Skeletal muscle tissue (tissue), 4 donors: ENCODE results near the gene LCT. TPM values are rescaled to one million over a fixed set of nuclear protein-coding genes. Genes with fewer than 3 reads are reported as not detected.

Source experiments
- H3K27ac ChIP-seq: one replicate; pipeline ENCODE4 v1.7.0; 2013; ENCODE audit warnings: mild to moderate bottlenecking, low read depth, low read length, inconsistent platforms
- H3K27me3 ChIP-seq, 3 donors: one replicate each; pipeline ENCODE4 v1.7.0; 2013; ENCODE audit warnings: low read length in 3 of 3; ENCODE audit not compliant: control insufficient read depth in 3 of 3, insufficient read depth in 3 of 3
- H3K36me3 ChIP-seq, 3 donors: one replicate each; pipeline ENCODE4 v1.7.0; 2013; ENCODE audit warnings: low read length in 3 of 3; ENCODE audit not compliant: control insufficient read depth in 3 of 3, insufficient read depth in 3 of 3
- H3K4me1 ChIP-seq, 3 donors: one replicate each; pipeline ENCODE4 v1.7.0; 2013; ENCODE audit warnings: low read length in 3 of 3, mild to moderate bottlenecking in 3 of 3; ENCODE audit not compliant: control insufficient read depth in 3 of 3, insufficient read depth in 3 of 3
- H3K4me3 ChIP-seq, 3 donors: one replicate each; pipeline ENCODE4 v1.7.0; 2013; ENCODE audit warnings: low read length in 3 of 3
- H3K9ac ChIP-seq, 3 donors: one replicate each; pipeline ENCODE4 v1.7.0; 2013; ENCODE audit warnings: low read length in 3 of 3, mild to moderate bottlenecking in 3 of 3, moderate library complexity in 2 of 3, low read depth in 1 of 3
- H3K9me3 ChIP-seq, 3 donors: one replicate each; pipeline ENCODE4 v1.7.0; 2013; ENCODE audit warnings: low read length in 3 of 3; ENCODE audit not compliant: control insufficient read depth in 3 of 3
- total RNA-seq: library from RNA; depleted of rRNA; stranded (reverse); fragments of >200 nt; gene quantifications from one replicate; pipeline ENCODE4 v1.2.3, GENCODE V29; 2014
- donor health status: Osteomylitis.

Gene LCT
- total RNA-seq, 1 donor from 2014 or later: not detected

DNA sequence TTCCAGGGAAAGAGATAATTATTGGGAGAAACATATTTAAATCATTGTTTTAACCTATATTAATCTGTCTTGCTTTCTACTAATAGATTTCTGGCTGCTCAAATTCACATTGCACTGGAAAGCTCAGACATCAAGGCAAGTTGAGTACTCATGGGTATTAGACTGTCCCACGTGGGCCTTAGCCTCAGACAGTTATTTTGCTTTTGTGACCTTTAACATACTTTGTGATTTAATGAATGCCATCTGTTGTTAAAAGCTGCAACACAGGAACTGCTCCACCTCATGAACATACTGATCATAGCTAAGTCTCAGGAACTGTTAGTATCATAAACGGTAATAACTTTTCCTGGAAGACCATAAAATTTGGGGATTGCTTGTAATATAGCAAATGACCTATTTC, 2.7 kb upstream of the LCT start:
- Histone ChIP-seq H3K4me1 (peaks cover 0 to 6% (median 4%) of the 10 kb centered on the region in 3 donors), H3K27me3 (no peaks in the 10 kb centered on the region), H3K9me3 (no peaks in the 10 kb centered on the region), H3K4me3 (no peak overlapping the region), H3K9ac (no peak overlapping the region), H3K27ac (no peak overlapping the region), H3K36me3 (peaks cover 6 to 15% (median 13%) of the 10 kb centered on the region in 3 donors)

DNA sequence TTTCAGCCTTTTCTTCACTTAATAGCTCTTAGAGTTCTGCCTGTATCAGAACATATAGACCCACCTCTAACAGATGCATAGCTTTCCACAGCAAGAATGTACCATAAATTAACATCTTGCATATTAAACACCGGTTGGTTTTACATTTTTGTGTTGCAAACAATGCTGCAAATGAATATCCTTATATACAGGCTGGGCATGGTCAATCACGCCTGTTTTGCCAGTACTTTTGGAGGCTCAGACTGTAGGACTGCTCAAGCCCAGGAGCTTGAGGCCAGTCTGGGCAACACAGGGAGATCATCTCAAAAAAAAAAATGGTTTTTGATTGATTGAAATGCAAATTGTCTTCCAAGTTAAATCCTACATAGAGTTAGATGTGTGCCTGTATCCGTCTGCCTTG, 1.5 kb upstream of the LCT start:
- Histone ChIP-seq H3K9ac (no peak overlapping the region), H3K27me3 (no peaks in the 10 kb centered on the region), H3K4me1 (peaks cover 0 to 6% (median 4%) of the 10 kb centered on the region in 3 donors), H3K9me3 (no peaks in the 10 kb centered on the region), H3K27ac (no peak overlapping the region), H3K36me3 (peaks cover 3 to 8% (median 4%) of the 10 kb centered on the region in 3 donors), H3K4me3 (no peak overlapping the region)

DNA sequence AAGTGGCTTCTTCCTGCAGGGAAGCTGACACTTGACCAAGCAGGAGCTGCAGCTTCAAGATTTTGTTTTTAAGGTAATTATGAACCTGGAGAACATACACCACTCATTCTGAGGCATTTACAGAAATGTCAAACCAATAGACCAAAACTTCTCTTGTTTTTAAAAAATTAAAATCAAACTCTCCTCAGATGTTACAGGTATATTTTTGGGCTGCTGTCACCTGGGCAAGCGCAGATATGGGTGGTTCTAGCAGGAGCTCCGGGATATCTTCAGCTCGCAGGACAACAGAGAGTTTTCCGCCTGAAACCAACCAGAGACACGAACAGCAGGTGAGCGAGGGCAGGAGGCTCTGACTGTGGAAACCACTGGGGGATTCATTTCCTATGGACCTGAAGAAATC, 4.1 kb downstream of the LCT start:
- Histone ChIP-seq H3K9me3 (no peaks in the 10 kb centered on the region), H3K36me3 (no peaks in the 10 kb centered on the region), H3K4me1 (no peaks in the 10 kb centered on the region), H3K27ac (no peak overlapping the region), H3K4me3 (no peak overlapping the region), H3K27me3 (no peaks in the 10 kb centered on the region), H3K9ac (no peak overlapping the region)

DNA sequence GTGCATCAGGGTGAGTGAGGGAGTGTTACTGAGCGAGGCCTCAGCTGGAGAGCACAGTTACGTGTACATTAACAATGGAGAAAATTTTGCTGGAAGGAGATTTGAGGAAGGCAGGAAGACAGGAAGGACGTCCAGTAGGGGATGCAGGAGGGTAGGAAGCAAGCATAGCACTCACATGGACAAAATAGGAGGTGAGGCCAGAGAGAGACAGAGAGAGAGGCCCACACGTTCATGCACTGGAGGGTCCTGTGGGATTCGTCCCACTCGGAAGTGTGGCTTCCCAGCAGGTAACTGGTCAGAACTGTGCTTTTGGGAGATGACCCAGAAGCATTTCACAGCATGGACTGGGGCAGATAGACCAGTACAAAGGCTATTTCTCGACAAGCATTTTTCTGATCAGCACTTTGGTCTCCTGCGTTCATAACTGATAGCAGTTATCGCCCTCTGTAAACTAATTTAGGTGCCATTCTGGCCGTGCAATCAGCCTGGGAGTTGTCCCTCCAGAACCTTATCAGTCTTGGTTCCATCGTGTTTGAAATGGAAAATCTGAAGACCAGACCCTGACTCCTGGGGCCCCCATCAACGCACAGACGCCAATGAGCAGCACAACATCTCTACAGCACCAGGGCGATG, 5.7 kb downstream of the LCT start:
- Histone ChIP-seq H3K27me3 (no peaks in the 10 kb centered on the region), H3K9me3 (no peaks in the 10 kb centered on the region), H3K9ac (no peak overlapping the region), H3K4me3 (no peak overlapping the region), H3K4me1 (no peaks in the 10 kb centered on the region), H3K36me3 (no peaks in the 10 kb centered on the region), H3K27ac (no peak overlapping the region)

DNA sequence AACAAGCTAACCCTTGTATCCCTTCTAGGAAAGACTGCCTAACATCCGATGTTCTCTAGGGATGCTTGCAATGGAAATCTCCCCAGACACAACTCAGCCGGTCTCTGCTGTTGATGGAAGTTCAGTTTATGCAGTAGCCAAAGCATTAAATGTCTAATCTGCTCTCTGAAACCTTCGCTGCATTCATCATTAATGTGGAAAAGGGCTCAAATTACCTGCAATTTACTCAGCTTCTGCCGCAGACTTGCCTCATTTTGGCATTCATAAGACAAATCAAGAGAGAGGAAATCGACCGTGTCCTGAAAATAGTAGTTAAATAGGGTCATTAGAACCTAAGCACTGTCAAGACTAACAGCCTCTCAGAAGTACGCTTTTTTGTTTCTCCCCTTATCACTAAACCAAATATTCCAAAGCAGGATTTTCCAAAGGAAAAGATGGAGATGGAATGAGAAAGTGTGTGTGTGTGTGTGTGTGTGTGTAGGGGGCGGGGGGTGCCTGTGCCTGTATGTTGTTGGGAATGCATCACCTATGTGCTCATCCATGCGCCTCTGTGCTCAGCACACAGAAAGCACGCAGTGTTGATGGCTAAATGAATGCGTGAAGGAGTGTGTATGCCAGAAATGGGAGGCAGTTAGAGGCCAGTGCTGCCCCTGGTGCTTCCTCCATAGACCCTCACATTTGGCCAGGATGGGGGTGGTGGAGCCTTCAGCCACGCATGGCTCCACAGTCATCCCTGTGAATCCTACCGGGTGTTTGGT, 7.4 kb downstream of the LCT start:
- no peak overlapping the region for H3K4me3 ChIP-seq
- no peaks in the 10 kb centered on the region for H3K9me3 ChIP-seq
- no peak overlapping the region for H3K9ac ChIP-seq
- no peaks in the 10 kb centered on the region for H3K4me1 ChIP-seq
- H3K36me3 ChIP-seq: no peaks in the 10 kb centered on the region
- H3K27me3 ChIP-seq: no peaks in the 10 kb centered on the region
- no peak overlapping the region for H3K27ac ChIP-seq

DNA sequence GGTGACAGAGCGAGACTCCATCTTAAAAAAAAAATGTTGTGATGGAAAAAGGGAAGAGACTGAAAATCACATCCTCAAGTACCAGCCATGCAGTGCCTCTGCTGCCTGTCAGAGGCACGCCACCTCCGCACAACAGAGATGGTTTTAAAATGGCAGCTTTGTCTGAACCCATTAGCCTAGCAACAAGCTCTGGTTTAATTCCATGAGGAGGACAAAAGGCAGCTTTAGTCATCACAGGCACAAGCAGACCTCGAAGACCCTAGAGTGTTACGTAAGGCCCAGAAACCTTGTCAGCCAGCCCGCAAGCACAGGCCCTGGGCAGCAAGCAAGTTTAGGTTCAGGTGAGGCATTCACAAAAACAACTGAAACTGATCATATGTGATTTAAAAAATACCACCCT, 10.4 kb downstream of the LCT start:
- Histone ChIP-seq H3K36me3 (no peaks in the 10 kb centered on the region), H3K27ac (no peak overlapping the region)

DNA sequence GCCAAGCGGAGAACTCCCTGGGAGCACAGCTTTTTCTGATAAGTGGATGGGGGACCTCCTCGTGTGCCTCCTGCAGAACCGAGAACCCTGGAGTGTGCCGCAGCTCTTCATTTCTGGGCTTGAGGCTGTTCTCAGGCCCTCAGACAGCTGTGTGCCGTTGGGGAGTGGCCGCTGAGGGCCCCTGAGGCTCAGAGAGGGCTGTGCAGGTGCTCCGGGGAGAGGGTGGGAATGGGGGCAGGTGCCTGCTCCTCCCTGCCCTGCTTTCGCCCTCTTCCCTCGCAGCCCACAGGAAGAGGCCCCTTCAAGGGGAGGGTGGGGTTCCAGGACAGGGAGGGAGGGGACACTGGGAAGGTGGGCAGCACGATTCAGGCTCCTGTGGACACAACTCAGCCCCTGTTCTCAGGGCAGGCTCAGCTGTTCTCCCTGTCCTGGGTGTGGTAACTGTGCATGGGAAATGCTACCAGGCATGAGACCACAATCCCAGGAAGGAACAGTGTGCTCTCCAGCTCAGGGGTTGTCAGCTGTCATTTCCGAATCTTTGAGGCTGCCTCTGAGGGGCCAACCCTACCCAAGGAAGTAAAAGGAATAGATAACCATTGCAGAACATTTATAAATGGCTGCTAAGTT, 11.3 kb downstream of the LCT start:
- peaks cover 0 to 4% (median 3%) of the 10 kb centered on the region in 3 donors for H3K9me3 ChIP-seq
- H3K36me3 ChIP-seq: no peaks in the 10 kb centered on the region
- H3K9ac ChIP-seq: no peak overlapping the region
- no peak overlapping the region for H3K27ac ChIP-seq
- no peaks in the 10 kb centered on the region for H3K4me1 ChIP-seq
- no peaks in the 10 kb centered on the region for H3K27me3 ChIP-seq
- no peak overlapping the region for H3K4me3 ChIP-seq

More for the DNA sequence above, 10.4 kb downstream of the LCT start:
- H3K9me3 ChIP-seq: peaks cover 0 to 4% (median 3%) of the 10 kb centered on the region in 3 donors
- H3K27me3 ChIP-seq: no peaks in the 10 kb centered on the region
- no peaks in the 10 kb centered on the region for H3K4me1 ChIP-seq
- no peak overlapping the region for H3K4me3 ChIP-seq
- H3K9ac ChIP-seq: no peak overlapping the region

DNA sequence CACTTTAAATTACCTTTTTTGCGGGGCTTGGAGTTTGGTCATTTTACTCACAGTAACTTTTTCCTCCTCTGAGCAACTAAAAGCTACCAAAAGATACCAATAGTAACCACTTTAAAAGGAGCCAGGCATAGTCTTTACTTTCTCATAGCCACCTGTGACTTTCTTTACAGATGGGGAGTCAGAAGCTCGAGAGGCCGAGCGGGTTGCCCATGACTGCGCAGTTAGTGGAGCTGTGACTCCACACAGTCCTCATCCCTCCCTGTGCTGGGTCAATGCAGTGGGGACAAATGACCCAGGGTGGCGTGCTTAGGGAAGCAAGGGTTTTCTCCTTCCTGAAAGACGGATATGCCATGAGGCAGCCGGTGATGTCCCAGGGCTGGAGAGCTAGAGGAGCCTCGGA, 11.9 kb downstream of the LCT start:
- H3K27me3 ChIP-seq: no peaks in the 10 kb centered on the region
- H3K4me1 ChIP-seq: no peaks in the 10 kb centered on the region
- no peak overlapping the region for H3K4me3 ChIP-seq
- H3K36me3 ChIP-seq: no peaks in the 10 kb centered on the region
- H3K27ac ChIP-seq: no peak overlapping the region
- H3K9me3 ChIP-seq: peaks cover 0 to 4% (median 3%) of the 10 kb centered on the region in 3 donors
- no peak overlapping the region for H3K9ac ChIP-seq

DNA sequence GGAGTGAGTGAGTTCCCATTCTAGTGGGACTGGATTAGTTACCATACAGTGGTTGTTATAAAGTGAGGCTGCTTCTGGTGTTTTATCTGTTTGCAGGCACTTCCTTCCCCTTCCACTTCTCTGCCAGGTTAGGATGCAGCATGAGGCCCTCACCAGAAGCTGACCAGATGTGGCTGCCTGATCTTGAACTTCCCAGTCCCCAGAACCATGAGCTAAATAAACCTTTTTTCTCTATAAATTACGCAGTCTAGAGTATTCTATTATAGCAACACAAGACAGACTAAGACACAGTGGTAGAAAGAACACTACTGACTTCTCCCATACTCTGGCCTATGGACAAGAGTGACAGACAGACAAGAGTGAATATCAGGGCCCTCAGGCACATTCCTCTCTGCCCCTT, 14.1 kb downstream of the LCT start:
- peaks cover 0 to 4% (median 3%) of the 10 kb centered on the region in 3 donors for H3K9me3 ChIP-seq
- no peaks in the 10 kb centered on the region for H3K27me3 ChIP-seq
- H3K4me3 ChIP-seq: no peak overlapping the region

DNA sequence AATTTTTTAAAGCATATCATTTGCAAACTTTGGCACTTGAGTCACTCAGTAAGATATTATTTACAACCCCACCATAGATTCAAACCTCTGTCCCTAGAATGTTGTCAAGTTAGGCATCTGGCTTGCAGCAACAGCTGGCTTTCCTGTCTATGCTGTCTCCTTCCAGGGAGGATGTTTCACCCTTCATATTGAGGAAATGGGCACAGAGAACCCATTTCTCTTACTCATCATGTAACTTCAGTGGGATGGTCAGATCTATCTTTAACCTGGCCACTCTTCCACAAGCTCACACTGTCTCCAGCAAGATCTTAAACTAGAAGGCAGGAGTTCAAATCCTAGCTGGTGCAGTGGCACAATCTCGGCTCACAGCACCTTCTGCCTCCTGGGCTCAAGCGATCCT, 15.8 kb downstream of the LCT start:
- Histone ChIP-seq H3K27me3 (no peaks in the 10 kb centered on the region), H3K4me1 (no peaks in the 10 kb centered on the region), H3K9ac (no peak overlapping the region), H3K9me3 (peaks cover 0 to 4% (median 3%) of the 10 kb centered on the region in 3 donors), H3K4me3 (no peak overlapping the region), H3K27ac (no peak overlapping the region), H3K36me3 (no peaks in the 10 kb centered on the region)

More for the DNA sequence above, 14.1 kb downstream of the LCT start:
- Histone ChIP-seq H3K9ac (no peak overlapping the region), H3K36me3 (no peaks in the 10 kb centered on the region), H3K27ac (no peak overlapping the region), H3K4me1 (no peaks in the 10 kb centered on the region)
